Fibroblast of the aortic adventitia (primary cell): ENCODE results near the gene SPTBN1. TPM values are rescaled to one million over a fixed set of nuclear protein-coding genes. Genes with fewer than 3 reads are reported as not detected.

Experiments used
- DNase-seq: peaks from one replicate; pipeline ENCODE4 v3.0.0-alpha.2; 2010; ENCODE audit warnings: low read depth
- H3K4me3 ChIP-seq: 2 replicates; pipeline ENCODE4 v1.5.1; 2011; ENCODE audit warnings: low read depth, mild to moderate bottlenecking, control low read depth, low read length, moderate library complexity
- total RNA-seq: library from RNA; depleted of rRNA; stranded (reverse); fragments of >200 nt; gene quantifications from 2 replicates; pipeline ENCODE4 v1.2.3, GENCODE V29; 2012; ENCODE audit warnings: low replicate concordance
- TF ChIP-seq, protein P1 (sequence below): IDR thresholded peaks from 2 replicates; pipeline ENCODE4 v1.5.1; 2011; ENCODE audit warnings: mild to moderate bottlenecking, low read length, control low read depth, inconsistent platforms; ENCODE audit not compliant: insufficient read depth

The SPTBN1 gene
- total RNA-seq, 1 donor: 293 TPM

DNA sequence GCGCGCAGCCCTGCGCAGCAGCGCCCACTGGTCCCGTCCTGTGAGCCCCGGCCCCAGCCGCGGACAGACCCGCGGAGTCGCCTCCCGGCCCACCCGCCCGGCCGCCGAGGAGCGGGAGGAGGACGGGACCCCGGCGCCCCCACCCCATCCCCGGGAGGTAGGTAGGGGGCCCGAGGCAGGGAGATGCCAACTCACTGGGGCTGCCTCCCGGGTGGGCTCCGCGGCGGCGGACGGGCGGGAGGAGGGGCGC, 160 bp downstream of the SPTBN1 start:
- H3K4me3 ChIP-seq: peak overlapping the region; percentile 85
- no peak for DNase-seq
- TF ChIP-seq, protein P1, sequence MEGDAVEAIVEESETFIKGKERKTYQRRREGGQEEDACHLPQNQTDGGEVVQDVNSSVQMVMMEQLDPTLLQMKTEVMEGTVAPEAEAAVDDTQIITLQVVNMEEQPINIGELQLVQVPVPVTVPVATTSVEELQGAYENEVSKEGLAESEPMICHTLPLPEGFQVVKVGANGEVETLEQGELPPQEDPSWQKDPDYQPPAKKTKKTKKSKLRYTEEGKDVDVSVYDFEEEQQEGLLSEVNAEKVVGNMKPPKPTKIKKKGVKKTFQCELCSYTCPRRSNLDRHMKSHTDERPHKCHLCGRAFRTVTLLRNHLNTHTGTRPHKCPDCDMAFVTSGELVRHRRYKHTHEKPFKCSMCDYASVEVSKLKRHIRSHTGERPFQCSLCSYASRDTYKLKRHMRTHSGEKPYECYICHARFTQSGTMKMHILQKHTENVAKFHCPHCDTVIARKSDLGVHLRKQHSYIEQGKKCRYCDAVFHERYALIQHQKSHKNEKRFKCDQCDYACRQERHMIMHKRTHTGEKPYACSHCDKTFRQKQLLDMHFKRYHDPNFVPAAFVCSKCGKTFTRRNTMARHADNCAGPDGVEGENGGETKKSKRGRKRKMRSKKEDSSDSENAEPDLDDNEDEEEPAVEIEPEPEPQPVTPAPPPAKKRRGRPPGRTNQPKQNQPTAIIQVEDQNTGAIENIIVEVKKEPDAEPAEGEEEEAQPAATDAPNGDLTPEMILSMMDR: no peak

DNA sequence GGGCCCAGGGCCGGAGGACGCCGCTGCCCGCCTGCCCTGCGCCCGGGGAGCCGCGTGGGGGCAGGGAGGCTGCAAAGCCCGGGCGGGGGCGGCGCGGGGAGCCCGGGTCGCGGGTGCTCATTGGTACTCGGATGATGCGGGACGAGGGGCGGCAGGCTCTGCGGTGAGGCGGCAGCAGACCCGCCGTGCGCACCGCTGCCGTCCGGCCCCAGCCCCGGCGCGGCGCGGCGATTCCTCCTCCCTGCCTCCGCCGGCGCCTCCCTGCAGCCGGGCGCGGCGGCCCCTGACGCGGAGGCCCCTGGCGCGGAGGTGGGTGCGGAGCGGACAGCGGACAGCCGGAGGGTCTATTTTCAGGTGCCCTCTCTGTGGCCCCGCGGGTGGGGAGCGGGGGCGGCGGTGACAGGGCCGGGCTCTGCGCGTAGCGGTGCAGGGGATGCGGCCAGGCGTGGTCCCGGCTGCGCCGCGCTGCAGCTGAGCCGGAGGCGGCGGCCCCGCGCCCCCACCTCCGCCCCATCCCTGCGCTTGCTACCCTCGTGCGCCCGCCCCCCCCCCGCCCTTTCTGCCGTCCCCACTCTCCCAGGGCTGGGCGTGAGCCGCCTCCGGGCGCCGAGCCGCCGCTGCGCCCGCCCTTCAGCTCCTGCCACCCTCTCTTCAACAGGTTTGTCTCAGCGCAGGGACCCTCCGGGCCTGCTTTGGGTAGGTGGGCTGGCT, 640 bp downstream of the SPTBN1 start:
- DNase-seq: no peak
- peak overlapping the region; percentile 85 for H3K4me3 ChIP-seq
- TF ChIP-seq, protein P1: no peak

DNA sequence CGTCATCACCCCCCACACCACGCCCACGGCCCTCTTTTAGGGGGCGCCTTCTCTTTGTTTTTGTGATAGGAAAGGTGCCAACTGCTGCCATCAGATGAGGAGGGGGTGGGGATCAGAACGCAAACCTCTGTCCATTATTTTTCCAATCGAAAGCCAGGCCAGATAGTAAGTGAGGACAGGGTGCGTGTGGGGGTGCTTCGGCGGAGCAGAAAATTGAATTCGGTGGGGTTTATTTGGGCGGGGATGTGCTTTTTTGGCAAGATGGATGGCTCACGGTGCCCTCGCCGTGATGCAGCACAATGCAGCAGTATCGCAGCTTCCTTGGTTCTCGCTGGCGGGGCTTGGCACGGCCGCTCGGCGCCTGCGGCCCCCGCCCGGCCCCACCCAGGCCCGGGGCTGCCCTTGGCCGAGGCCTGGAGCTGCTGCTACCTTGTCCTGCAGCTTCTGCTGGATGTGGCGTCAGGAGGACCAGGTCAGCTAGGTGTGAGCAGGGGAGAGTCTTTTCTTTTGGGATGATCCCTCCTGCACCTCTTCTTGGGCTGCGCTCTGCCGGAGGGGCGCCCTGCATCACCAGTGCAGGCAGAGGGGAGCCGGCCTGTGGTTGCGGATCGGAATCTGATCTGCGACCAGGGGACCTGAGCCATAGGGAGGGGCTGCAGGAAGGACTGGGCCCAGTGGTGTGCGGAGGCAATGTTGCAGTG, 1.3 kb downstream of the SPTBN1 start:
- DNase-seq: peak; percentile 32
- TF ChIP-seq, protein P1: no peak
- H3K4me3 ChIP-seq: peak overlapping the region; percentile 85

GRCh38 chr2:54459037-54459441, 2.9 kb downstream of the SPTBN1 start:
- TF ChIP-seq, protein P1: no peak
- H3K4me3 ChIP-seq: peak overlapping the region; percentile 85
- peak; percentile 77 for DNase-seq

DNA sequence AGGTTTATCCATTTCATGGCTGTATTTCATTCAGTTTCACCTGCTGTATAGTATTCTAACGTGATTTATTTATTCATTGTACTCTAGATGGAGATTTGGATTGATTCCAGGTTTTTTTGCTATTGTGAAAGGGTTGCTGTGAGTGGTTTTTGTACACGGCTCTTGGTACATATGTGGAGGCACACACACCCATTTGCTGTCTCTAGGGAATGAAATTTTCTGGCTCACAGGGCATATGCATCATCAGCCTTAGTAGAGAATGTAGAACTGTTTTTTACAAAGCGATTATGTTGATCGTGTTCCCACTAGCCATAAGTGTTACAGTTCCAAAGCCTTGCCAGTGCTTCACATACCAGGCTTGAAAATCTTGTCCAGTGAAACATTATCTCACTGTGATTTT, 5.1 kb downstream of the SPTBN1 start:
- H3K4me3 ChIP-seq: no peak overlapping the region
- TF ChIP-seq, protein P1: no peak
- peak; percentile 96 for DNase-seq

- H3K4me3 ChIP-seq: no peak overlapping the region
- TF ChIP-seq, protein P1: no peak
- no peak for DNase-seq
These were observed 8.2 kb downstream of the SPTBN1 start for GRCh38 chr2:54464341-54464740.

DNA sequence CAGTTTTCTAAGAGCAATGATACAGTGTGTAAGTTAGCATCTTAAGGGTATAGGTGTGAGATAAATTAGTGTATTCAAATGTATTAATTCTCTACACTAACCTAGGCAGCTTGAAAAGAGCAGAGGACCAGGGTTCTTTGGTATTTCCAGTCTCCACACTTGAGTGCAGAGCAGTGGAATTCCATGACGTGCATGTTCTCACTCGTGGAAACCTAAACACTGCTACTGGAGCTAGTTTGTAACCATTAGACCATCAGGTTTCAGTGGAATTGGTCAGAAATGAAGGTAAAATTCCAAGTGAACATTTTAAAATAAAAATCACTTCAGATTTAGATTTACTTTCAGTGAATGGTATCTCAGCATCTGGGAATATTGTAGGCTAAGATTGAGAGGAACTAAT, 9.0 kb downstream of the SPTBN1 start:
- no peak for DNase-seq
- no peak overlapping the region for H3K4me3 ChIP-seq
- TF ChIP-seq, protein P1: no peak
